GM19463 (cell line): ENCODE measurements around the gene PTGS2.

Experiments
- ATAC-seq: cut with Tn5 transposase; IDR thresholded peaks from one replicate; pipeline ENCODE4 v1.9.1; 2021; ENCODE audit warnings: mild to moderate bottlenecking, moderate library complexity; ENCODE audit not compliant: unreplicated experiment

PTGS2 gene

DNA sequence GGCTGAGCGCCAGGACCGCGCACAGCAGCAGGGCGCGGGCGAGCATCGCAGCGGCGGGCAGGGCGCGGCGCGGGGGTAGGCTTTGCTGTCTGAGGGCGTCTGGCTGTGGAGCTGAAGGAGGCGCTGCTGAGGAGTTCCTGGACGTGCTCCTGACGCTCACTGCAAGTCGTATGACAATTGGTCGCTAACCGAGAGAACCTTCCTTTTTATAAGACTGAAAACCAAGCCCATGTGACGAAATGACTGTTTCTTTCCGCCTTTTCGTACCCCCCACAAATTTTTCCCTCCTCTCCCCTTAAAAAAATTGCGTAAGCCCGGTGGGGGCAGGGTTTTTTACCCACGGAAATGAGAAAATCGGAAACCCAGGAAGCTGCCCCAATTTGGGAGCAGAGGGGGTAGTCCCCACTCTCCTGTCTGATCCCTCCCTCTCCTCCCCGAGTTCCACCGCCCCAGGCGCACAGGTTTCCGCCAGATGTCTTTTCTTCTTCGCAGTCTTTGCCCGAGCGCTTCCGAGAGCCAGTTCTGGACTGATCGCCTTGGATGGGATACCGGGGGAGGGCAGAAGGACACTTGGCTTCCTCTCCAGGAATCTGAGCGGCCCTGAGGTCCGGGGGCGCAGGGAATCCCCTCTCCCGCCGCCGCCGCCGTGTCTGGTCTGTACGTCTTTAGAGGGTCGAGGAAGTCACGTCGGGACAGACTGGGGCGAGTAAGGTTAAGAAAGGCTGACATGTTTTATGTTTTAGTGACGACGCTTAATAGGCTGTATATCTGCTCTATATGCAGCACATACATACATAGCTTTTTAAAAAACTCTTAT lies at the start of gene PTGS2:
Gene PTGS2, minus strand, starts transcription at position 179 of the 817 bp plus-strand sequence. Its CDS starts 133 bp downstream, at position 46.
- ATAC-seq = peak; percentile 90

GRCh38 chr1:186722711-186723309 lies 42.6 kb upstream of the PTGS2 start:
- ATAC-seq = peak; percentile 76

- no peak for ATAC-seq
Measured at GRCh38 chr1:186717286-186717685, 37.1 kb upstream of the PTGS2 start.

DNA sequence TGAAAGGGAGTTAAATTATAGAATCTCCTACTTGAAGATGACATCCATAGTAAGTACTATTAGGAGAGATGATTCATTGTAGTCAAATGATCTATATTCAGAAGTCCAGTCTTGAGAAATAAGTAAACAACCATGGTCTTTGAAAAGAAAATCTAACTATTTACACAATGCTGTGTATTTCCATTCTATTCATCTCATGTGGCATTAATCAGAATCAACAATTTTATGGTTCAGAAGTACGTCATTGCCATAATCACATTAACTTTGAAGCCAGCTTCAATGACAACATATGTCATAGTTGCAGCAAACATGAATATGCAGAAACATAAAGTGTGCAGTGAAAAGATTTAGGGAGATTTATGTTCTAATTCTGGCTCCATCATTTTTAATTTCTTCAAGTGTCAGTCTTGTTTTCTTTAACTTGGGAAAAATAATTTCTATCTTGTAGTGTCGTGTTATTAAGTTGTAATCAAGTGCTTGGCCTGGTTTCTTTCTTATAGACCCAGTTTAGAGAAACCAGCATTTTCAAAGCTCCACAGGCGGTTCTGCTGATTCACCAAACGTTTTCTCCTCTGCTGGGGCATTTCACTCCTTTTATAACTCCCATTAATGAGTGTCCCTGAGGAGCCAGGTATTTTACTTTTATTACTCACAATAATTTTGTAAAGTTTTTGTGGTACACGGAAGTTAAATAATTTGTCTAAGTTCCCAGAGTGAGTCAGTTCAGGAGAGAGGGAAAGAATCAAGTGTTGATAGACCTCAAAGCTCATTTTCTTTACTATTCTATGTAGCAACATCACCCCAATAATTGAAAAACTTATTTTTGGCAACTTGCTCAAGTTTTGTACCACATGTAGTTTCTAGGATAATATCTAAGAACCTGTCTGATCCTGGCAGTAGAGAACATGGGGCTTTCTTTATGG lies 35.9 kb upstream of the PTGS2 start:
- ATAC-seq = no peak

DNA sequence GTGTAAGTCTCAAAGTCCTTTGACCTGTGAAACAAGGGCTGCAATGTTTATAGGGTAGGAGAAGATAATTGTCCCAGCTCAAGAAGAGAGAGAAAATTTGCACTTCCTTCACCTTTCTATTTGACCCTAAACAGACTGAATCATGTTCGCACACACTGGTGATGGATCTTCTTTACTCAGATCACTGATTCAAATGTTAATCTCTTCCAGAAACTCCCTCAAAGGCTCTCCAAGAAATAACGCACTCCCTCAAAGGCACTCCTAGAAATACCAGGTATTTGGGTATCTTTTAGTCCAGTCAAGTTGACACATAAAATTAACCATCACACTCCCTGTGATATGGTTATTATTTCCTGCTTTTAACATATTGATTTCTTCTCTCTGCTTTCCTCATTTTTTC lies 30.5 kb upstream of the PTGS2 start:
- no peak for ATAC-seq

DNA sequence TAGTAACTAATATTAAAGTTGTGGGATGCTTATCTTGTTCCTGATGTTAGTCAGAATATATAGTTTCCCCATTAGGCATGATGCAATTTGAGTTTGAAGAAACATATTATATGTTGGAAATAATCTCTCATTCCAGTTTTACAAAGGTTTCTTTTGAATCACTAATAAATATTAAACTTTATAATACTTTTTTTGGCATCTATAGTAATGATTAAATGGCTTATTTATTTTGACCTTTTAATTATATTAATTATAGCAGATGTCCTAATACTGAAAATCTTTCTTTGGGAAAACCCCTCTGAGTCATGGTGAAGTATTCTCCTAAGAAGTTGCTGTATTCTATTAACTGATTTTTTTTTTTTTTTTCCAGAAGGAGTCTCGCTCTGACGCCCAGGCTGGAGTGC lies 28.5 kb upstream of the PTGS2 start:
- ATAC-seq = no peak

GRCh38 chr1:186703209-186703766 lies 23.1 kb upstream of the PTGS2 start:
- ATAC-seq = no peak

- no peak for ATAC-seq
Measured at GRCh38 chr1:186700722-186701121, 20.5 kb upstream of the PTGS2 start.

DNA sequence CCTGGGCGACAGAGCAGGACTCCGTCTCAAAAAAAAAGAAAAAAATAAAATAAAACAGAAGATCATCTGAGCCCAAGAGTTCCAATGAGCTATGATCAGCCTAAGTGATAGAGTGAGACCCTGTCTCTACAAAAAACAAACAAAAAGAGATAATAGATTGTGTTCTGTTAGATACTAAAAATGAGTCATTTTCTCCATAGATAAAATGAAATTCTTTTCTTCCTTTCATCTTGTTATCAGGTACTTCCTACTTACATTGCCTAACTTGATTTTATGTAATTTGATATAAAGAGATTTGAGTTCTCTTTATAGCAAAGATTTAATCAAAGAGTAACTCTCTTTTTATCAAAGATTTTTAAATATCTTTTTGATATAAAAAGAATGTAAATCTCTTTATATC lies 19.3 kb upstream of the PTGS2 start:
- no peak for ATAC-seq

DNA sequence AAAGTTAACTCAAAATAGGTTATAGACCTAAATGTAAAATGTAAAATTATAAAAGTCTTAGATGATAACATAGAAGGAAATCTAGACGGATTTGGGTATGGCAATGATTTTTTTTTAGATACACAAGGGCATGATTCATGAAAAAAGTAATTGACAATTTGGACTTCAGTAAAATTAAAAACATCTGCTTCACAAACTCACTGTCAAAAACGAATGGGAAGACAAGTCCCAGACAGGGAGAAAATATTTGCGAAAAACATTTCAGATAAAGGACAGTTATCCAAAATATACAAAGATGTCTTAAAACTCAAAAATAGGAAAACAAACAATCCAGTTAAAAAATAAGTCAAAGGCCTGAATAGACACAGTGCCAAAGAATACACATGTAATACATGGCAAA lies 9.7 kb upstream of the PTGS2 start:
- ATAC-seq = no peak

- ATAC-seq = no peak
Measured at GRCh38 chr1:186689376-186689775, 9.2 kb upstream of the PTGS2 start.

- no peak for ATAC-seq
Measured at GRCh38 chr1:186683652-186684410, 3.6 kb upstream of the PTGS2 start.

DNA sequence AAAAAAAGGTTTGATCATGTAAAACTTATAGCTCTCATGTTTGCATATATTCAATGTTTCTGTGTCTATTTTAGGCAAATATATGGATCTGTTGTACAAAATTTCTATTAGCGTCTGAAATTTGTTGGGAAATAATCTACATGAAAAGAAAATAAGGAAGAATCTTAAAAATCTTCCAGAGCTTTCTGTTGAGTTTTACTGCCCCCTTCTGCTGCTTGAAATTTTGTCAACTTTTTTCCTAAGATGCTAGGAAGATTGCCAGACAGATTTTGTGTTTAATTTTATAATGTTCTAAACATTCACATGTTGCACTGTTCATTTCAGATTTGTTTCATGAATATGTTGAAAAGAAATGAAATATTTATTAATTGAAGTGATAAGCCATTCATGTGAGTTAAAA lies 2.5 kb upstream of the PTGS2 start:
- ATAC-seq = no peak

DNA sequence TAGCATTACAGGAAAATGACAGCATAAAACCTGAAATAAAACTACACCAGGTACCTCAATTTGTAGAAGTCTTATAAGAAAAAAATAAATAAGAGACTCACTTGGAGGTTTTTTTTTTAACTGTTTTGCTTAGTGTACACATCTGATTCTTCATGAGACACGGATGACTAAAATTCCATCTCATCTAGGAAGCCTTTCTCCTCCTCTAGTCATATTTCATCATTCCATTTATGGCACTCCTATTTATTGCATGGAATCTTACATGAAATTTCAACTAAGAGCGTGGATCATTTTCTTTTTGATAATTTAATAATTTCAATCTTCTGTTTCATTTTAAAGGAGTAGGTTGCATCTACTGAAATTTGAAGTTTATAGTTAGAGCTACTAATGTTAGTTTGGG lies 1.6 kb upstream of the PTGS2 start:
- ATAC-seq = no peak

- no peak for ATAC-seq
Measured at GRCh38 chr1:186681121-186681520, 898 bp upstream of the PTGS2 start.

DNA sequence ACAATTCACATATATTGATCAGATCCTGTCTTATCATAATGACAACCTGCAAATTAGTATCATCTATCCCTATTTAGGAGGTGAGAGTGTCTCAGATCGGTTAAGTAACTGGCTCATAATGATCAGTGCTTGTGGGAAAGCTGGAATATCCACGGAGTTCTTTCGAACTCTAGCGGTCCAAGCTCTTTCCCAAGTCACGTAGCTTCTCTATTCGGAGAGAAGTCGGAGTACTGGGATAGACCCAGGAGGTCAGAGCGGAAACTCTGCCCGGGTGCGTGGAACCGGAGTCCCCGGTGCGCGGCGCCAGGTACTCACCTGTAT lies 339 bp downstream of the PTGS2 start:
- ATAC-seq = no peak

DNA sequence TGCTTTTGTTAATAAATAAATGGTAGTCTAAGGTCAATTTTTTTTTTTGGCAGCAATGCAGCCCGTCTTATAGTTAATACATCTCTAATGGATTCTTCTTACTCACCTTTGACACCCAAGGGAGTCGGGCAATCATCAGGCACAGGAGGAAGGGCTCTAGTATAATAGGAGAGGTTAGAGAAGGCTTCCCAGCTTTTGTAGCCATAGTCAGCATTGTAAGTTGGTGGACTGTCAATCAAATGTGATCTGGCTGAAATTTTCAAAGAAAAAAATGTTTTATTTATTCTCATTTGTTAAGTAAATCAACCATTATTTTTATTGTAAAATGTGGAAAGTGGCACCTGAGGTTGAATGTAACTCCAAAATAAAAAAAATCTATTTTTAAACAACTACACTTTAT lies 2.1 kb downstream of the PTGS2 start:
- ATAC-seq = no peak

DNA sequence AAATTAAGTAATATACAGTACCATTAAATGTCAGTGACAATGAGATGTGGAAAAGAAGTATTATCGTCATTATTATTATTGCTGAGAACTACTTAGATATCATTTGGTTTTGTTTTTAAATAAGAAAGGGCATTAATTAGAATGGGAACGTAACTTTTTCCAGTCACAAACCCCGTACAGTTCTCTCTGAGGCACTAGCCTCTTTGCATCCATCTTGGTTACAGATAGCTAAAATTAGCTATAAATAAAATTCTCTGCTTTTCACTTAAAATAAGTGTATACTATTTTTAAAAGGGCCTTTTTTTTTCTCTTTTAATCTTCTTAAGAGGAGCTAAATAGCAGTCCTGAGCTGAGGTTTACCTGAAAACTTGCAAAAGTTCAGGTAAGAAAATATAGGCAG lies 7.6 kb downstream of the PTGS2 start:
- ATAC-seq = no peak

- no peak for ATAC-seq
Measured at GRCh38 chr1:186672131-186672530, 8.1 kb downstream of the PTGS2 start.

DNA sequence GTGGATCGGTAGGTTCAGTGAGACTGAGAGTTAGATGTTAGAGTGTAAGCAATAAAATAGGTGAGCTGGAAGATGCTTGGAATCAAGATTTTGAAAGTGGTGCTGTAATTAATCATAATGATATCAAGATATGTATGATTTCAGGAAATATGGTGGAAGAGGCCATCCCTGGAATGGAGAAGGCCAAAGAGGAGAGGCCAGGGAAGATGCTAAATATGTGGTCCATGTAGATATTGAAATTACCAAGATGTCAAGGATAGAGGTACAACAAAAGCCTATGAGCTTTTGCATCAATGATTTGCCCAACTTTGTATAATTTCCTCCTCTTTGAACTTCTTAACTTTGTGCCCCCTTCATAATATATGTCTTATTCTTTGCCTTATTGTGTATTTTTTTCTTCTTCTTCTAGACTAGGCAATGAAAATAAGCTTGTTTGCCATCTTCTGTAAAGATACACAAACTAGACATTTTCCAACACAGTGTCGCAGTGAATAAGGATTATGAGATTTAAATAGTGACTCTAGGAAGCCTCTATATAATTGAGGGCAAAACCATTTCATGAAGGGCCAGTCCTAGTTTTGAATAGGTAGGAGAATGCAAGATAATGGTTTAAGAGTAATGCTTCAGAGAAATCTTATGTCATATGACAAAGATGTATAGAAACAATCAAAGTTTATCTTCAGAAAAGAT lies 8.9 kb downstream of the PTGS2 start:
- ATAC-seq = no peak
